Neural progenitor cell (in vitro differentiated cells): ENCODE measurements around the gene UGGT1. TPM values are rescaled to one million over a fixed set of nuclear protein-coding genes. Genes with fewer than 3 reads are reported as not detected.

Source experiments
- DNase-seq: peaks from one replicate; pipeline ENCODE4 v3.0.0-alpha.2; 2016; ENCODE audit warnings: low spot score
- H2AFZ ChIP-seq: fragments of 200-600 bp; sonication (generic); replicated peaks from 2 replicates; pipeline ENCODE4 v1.6.1; 2016; ENCODE audit warnings: antibody characterized with exemption
- H3F3A ChIP-seq: fragments of 200-600 bp; sonication (generic); 2 replicates; pipeline ENCODE4 v1.6.1; 2016; ENCODE audit warnings: antibody characterized with exemption, low read depth
- H3K27ac ChIP-seq: fragments of 200-600 bp; sonication (generic); 2 replicates; pipeline ENCODE4 v1.5.1; 2016; ENCODE audit warnings: mild to moderate bottlenecking
- H3K27me3 ChIP-seq: fragments of 200-600 bp; sonication (generic); 2 replicates; pipeline ENCODE4 v1.6.1; 2016; ENCODE audit warnings: mild to moderate bottlenecking, moderate library complexity
- H3K36me3 ChIP-seq: fragments of 200-600 bp; sonication (generic); 2 replicates; pipeline ENCODE4 v1.5.1; 2016
- H3K4me1 ChIP-seq: fragments of 200-600 bp; sonication (generic); 2 replicates; pipeline ENCODE4 v1.6.1; 2016; ENCODE audit warnings: mixed run types
- H3K4me2 ChIP-seq: fragments of 200-600 bp; sonication (generic); 2 replicates; pipeline ENCODE4 v1.6.1; 2016
- H3K4me3 ChIP-seq: fragments of 200-600 bp; sonication (generic); 2 replicates; pipeline ENCODE4 v1.5.1; 2016
- H3K79me2 ChIP-seq: fragments of 200-600 bp; sonication (generic); 2 replicates; pipeline ENCODE4 v1.6.1; 2016; ENCODE audit warnings: low read depth
- H3K9ac ChIP-seq: fragments of 200-600 bp; sonication (generic); 2 replicates; pipeline ENCODE4 v1.6.1; 2016
- H3K9me3 ChIP-seq: fragments of 200-600 bp; sonication (generic); 2 replicates; pipeline ENCODE4 v1.5.1; 2016; ENCODE audit warnings: low read depth
- H4K20me1 ChIP-seq: fragments of 200-600 bp; sonication (generic); 2 replicates; pipeline ENCODE4 v1.6.1; 2016; ENCODE audit warnings: low read depth
- H3K27ac Mint-ChIP-seq: 3 replicates; pipeline ENCODE4 v1.8.0; 2021; ENCODE audit warnings: mixed read lengths
- H3K27me3 Mint-ChIP-seq: 2 replicates; pipeline ENCODE4 v1.8.0; 2022; ENCODE audit warnings: low read depth, mild to moderate bottlenecking, inconsistent platforms, moderate library complexity, mixed read lengths; ENCODE audit not compliant: insufficient read depth
- H3K36me3 Mint-ChIP-seq: 3 replicates; pipeline ENCODE4 v1.8.0; 2021; ENCODE audit warnings: mixed read lengths
- H3K4me1 Mint-ChIP-seq: 3 replicates; pipeline ENCODE4 v1.8.0; 2021; ENCODE audit warnings: mixed read lengths
- H3K4me3 Mint-ChIP-seq: 3 replicates; pipeline ENCODE4 v1.8.0; 2021; ENCODE audit warnings: mild to moderate bottlenecking, moderate library complexity, mixed read lengths
- H3K9me3 Mint-ChIP-seq: 3 replicates; pipeline ENCODE4 v1.8.0; 2020; ENCODE audit warnings: mixed read lengths
- CTCF ChIP-seq: fragments of 200-600 bp; sonication (generic); IDR thresholded peaks from 2 replicates; pipeline ENCODE4 v1.5.1; 2017; ENCODE audit warnings: antibody characterized with exemption, mild to moderate bottlenecking
- EZH2 ChIP-seq: fragments of 200-600 bp; sonication (generic); IDR thresholded peaks from 2 replicates; pipeline ENCODE4 v1.6.1; 2017; ENCODE audit warnings: antibody characterized with exemption, mild to moderate bottlenecking, moderate library complexity
- EZH2phosphoT487 ChIP-seq: fragments of 200-600 bp; sonication (generic); IDR thresholded peaks from 2 replicates; pipeline ENCODE4 v1.6.1; 2017; ENCODE audit warnings: antibody characterized with exemption
- total RNA-seq: library from RNA; depleted of rRNA; stranded (reverse); fragments of >200 nt; gene quantifications from 2 replicates; pipeline ENCODE4 v1.2.3, GENCODE V29; 2015; ENCODE audit warnings: low replicate concordance

The UGGT1 gene
- total RNA-seq, 1 donor from 2014 or later = 56.3 TPM

DNA sequence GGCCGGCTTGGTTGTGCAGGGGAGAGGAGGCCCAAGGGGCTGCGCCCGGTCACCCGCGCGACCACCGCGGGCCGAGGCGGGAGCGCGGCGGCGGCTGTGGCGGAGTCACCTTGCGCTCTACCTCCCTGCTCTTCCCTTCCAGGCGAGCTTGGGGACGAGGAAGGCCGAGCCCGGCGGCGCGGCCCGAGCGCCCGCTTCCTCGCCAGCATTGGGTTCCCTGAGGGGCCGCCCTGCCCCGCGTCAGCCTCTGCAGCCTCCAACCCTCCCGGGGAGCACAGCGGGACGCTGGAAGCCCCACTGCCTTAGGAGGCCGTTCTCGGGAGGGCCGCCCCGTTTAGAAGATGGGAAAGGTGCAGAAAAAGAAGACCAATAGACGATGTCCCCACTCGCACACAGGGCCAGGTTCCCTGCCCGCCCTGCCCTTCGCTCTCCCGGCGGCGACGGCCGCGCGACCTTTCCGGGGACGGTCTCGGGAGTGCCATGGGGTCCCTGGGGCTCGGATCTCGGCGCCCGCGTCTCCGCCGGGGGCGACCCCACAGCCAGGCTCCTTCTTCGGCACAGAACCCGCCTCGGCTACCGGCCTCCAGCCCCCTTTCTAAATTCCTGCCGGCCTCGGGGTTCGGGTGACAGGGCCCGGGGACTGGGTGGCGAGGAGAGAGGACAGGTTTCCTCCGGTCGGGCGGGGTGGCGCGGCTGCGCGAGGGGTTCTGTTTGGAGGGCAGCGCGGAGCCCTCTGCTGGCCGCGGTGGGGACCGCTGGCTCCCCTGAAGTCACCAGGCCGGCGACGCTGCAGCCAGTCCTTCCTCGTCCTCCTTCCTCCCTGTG is 142.2 kb downstream of the UGGT1 start:
- peaks cover 31% of the 10 kb centered on the region for H3K27me3 ChIP-seq
- no peaks in the 10 kb centered on the region for H3F3A ChIP-seq
- peaks cover 5% of the 10 kb centered on the region for H3K27me3 Mint-ChIP-seq
- no peak overlapping the region for H3K27ac Mint-ChIP-seq
- no peak overlapping the region for H3K27ac ChIP-seq
- peak overlapping the region; percentile 67 for H3K4me3 ChIP-seq
- peak; percentile 92 for DNase-seq
- peaks cover 4% of the 10 kb centered on the region for H3K4me1 ChIP-seq
- H3K4me1 Mint-ChIP-seq = peaks cover 7% of the 10 kb centered on the region
- H3K9me3 Mint-ChIP-seq = no peaks in the 10 kb centered on the region
- peak overlapping the region; percentile 95 for H2AFZ ChIP-seq
- H3K4me2 ChIP-seq = peak overlapping the region; percentile 83
- H3K9ac ChIP-seq = no peak overlapping the region
- peak; percentile 70 for TF ChIP-seq EZH2
- TF ChIP-seq EZH2phosphoT487 = peak; percentile 44
- peak; percentile 81 for TF ChIP-seq CTCF
- no peaks in the 10 kb centered on the region for H3K36me3 Mint-ChIP-seq
- H3K79me2 ChIP-seq = no peaks in the 10 kb centered on the region
- no peaks in the 10 kb centered on the region for H4K20me1 ChIP-seq
- H3K9me3 ChIP-seq = no peaks in the 10 kb centered on the region
- H3K4me3 Mint-ChIP-seq = peak overlapping the region; percentile 89
- H3K36me3 ChIP-seq = no peaks in the 10 kb centered on the region

- H4K20me1 ChIP-seq = no peaks in the 10 kb centered on the region
- H2AFZ ChIP-seq = no peak overlapping the region
- H3K9ac ChIP-seq = no peak overlapping the region
- H3K79me2 ChIP-seq = no peaks in the 10 kb centered on the region
- Mint-ChIP-seq H3K36me3 (no peaks in the 10 kb centered on the region), H3K27ac (no peak overlapping the region), H3K9me3 (no peaks in the 10 kb centered on the region), H3K4me3 (peak overlapping the region; percentile 89), H3K4me1 (peaks cover 7% of the 10 kb centered on the region), H3K27me3 (peaks cover 5% of the 10 kb centered on the region)
- peaks cover 6% of the 10 kb centered on the region for H3K4me1 ChIP-seq
- H3K36me3 ChIP-seq = no peaks in the 10 kb centered on the region
- H3K4me3 ChIP-seq = peak overlapping the region; percentile 67
- DNase-seq = no peak
- H3K27me3 ChIP-seq = peaks cover 31% of the 10 kb centered on the region
- peak overlapping the region; percentile 83 for H3K4me2 ChIP-seq
- TF ChIP-seq CTCF (no peak), EZH2phosphoT487 (no peak), EZH2 (no peak)
- no peaks in the 10 kb centered on the region for H3F3A ChIP-seq
- no peaks in the 10 kb centered on the region for H3K9me3 ChIP-seq
- H3K27ac ChIP-seq = no peak overlapping the region
Observed at GRCh38 chr2:128233790-128234395, 142.9 kb downstream of the UGGT1 start.

DNA sequence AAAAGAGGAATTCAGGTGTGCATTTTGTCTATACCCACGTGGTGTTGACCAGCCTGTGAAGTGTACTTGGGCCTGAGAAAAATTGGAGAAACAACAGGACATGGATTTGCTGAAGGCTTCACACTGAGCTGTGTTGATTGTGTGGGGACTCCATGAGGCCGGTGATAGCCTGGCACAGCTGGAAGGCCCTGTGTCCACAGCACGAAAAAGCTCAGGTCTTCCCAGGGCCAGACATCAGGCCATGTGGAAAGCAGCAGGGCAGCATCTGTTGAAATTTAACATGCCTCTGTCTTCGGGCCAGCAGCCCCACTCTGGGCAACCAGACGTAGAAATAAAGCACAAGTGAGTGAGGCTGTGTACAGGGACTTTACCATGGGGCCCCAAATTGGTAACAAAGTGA is 143.6 kb downstream of the UGGT1 start:
- Mint-ChIP-seq H3K27me3 (peaks cover 5% of the 10 kb centered on the region), H3K9me3 (no peaks in the 10 kb centered on the region), H3K4me3 (peak overlapping the region; percentile 59), H3K36me3 (no peaks in the 10 kb centered on the region), H3K27ac (no peak overlapping the region), H3K4me1 (peaks cover 7% of the 10 kb centered on the region)
- Histone ChIP-seq H3K4me2 (no peak overlapping the region), H4K20me1 (no peaks in the 10 kb centered on the region), H3K27me3 (peaks cover 31% of the 10 kb centered on the region), H3K4me1 (peaks cover 6% of the 10 kb centered on the region), H3K27ac (no peak overlapping the region), H2AFZ (no peak overlapping the region), H3K4me3 (no peak overlapping the region), H3K9ac (no peak overlapping the region), H3K79me2 (no peaks in the 10 kb centered on the region), H3K9me3 (no peaks in the 10 kb centered on the region), H3K36me3 (no peaks in the 10 kb centered on the region), H3F3A (no peaks in the 10 kb centered on the region)
- TF ChIP-seq CTCF (no peak), EZH2 (no peak), EZH2phosphoT487 (no peak)
- no peak for DNase-seq
